HG03575 (cell line): ENCODE data around the gene KRT14.
"Not testable (repeated sequence)": the region's sequence is repeated elsewhere in the genome, so short reads cannot be mapped to it uniquely, and the experiment has no call there.

ENCODE experiments used
- ATAC-seq: cut with Tn5 transposase; IDR thresholded peaks from one replicate; pipeline ENCODE4 v1.9.1; 2021; ENCODE audit not compliant: unreplicated experiment, insufficient number of reproducible peaks, low FRiP score; ENCODE audit errors: extremely low read depth

Gene KRT14

DNA sequence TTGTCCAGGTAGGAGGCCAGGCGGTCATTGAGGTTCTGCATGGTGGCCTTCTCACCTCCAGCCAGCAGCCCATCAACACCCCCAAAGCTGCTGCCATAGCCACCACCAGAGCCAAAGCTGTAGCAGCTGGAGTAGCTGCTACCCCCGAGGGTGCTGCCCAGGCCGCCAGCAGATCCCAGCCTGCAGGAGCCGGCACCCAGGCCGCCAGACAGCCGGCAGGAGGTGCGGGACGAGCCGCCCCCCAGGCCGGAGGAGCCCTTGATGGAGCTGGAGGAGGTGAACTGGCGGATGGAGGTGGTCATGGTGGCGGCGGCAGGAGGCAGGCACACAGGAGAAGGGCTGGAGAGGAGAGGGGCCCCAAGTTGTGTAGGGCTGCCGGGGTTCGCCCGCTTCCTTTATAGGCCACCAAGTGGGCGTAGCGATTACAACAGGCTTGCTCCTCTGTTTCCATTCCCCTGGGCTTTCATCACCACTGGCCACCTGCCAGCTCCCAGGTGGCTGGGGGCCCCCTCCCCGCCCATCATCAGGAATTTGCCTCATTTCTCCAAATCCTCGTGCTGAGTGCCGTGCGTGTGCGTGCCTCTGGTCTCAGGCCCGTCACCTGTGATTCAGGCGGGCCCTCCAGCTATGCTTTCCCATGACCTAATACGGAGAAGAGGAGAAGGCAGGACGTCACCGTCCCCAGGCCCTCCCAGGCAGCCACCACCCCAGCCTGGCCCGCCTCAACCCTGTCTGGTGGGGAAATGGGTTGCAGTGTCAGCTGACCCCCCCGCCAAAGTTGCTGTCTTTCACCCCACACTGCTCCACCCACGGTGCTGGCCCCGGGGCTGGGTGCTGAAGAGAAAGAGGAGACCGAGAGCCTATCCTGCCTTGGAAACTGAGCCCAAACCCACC is 37.8 kb upstream of the KRT14 start, which contains the start of gene KRT17:
KRT17 (minus strand) TSS at position 368 of the 894 bp plus-strand sequence; CDS start at position 302, 66 bp downstream.
- ATAC-seq, result no peak

DNA sequence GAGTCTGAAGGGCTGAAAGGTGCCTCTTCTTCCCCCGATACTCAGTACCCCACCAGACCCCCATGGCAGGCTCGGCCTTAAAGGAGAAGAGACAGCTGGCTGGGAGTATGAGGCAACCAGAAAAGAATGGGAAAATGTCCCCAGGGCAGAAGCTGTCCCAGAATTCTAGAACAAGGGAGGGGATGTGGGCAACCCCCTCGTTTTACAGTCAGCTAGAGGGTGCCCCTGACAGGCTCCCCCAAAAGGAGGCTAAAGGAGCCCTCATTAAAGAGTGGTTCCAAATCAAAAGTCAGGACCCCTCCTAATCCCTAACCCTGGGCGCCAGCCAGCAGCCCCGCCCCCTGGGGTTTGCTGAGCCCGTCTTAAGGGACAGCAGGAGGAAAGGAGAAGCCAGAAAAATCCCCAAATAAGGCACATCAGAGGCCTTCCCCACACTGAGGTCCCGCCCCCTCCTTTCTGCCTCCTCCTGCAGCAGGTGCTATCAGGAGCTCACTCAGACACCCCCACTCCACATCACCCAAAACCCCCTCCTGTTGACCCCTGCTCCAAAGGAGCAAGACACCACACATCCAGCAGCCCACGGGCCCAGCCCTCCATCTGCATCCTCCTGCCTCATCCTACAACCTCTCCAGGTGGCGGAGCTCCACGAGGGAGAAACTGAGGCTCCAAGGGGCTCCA is 36.6 kb upstream of the KRT14 start:
- not testable (repeated sequence) for ATAC-seq

DNA sequence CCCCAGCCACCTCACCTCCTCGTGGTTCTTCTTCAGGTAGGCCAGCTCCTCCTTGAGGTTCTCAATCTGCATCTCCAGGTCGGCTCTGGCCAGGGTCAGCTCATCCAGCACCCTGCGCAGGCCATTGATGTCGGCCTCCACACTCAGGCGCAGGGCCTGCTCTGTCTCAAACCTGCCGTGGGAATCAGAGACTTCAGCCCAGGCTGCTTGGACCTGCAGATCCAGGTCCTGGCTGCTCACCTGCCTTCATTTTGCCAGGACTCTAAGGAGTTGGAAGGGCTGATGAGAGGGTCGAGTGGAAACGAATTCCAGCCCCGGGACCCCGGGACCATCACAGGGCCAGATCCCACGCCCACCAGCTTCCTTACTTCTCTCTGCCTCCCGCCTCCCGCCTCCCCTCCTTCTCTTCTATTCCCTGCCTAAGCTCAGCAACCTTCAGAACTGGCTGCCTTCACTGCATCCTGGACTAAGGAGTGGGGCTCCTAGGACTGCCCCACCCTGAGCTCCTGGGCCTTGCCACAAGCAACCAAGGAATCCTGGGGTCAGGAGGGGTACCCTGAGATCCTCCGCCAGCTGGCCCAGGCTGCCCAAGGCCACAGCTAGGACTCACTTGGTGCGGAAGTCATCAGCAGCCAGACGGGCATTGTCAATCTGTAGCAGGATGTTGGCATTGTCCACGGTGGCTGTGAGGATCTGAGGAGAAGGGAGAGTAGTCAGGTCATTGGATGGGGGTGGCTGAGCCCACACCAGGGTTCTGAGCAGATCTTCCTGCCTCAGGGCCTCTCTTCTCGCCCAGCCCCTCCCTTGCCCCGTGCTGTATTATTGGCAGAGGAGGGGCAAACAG is 35.9 kb upstream of the KRT14 start:
- ATAC-seq, result not testable (repeated sequence)

DNA sequence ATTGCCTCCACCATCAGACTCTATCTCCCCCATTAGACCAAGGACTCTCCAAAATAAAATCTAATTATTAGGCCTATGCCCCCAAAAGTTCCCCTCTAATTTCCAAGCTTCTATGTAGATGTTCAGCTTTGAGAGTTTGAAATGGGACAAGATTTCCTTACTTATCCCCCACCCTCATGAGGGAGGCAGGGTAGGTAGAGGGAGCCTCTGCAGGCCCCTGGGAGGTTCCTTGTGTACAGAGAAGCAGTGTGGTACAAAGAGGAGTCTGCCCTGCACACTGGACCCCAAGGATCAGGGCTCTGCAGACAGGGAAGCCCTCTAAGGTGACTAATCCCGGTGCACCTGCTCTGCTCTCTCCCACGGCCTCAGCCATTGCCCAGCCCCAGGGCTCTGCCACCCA is 35.2 kb upstream of the KRT14 start:
- no peak for ATAC-seq

DNA sequence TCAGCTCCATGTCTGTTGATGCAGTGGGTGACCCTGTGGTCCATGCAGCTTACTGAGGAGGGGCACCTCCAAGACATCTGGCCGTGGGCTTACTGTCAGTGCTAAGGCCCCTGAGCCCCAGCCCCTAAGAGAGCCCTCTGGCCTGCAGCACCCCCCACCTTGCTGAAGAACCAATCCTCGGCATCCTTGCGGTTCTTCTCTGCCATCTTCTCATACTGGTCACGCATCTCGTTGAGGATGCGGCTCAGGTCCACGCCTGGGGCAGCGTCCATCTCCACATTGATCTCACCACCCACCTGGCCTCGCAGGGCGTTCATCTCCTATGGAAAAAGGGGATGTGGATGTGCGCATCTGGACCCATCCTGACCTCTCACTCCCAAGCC is 34.7 kb upstream of the KRT14 start:
- not testable (repeated sequence) for ATAC-seq

DNA sequence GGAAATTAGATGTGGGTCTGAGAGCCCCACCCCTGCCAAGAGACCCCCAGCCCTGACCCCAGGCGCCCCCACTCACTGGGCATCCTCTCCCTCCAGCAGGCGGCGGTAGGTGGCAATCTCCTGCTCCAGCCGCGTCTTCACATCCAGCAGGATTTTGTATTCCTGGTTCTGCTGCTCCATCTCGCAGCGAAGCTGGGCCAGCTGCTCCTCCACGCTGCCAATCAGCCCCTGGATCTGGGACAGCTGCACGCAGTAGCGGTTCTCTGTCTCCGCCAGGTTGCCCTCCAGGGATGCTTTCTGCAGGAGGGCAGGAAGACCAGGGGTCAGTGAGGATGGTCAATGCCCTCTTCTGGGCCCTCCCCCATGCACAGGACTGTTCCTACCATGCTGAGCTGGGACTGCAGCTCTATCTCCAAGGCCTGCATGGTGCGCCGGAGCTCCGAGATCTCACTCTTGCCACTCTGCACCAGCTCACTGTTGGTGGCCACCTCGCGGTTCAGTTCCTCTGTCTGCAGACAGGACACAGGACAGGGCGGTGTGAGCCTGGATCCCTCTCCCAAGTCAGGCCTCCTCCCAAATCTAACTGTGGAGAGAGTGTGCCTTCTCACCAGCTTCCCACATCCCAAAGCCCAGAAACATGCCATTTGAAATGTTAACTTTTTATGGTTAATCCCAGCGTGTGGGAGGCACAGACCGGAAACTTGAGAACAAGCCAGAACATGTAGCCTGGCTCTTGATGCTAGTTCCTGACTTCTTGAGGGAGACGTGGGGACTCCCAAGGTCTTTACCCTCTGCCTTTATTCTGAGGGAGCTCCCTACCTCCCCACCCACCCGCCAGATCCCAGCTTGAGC is 34.1 kb upstream of the KRT14 start:
- ATAC-seq, result no peak

DNA sequence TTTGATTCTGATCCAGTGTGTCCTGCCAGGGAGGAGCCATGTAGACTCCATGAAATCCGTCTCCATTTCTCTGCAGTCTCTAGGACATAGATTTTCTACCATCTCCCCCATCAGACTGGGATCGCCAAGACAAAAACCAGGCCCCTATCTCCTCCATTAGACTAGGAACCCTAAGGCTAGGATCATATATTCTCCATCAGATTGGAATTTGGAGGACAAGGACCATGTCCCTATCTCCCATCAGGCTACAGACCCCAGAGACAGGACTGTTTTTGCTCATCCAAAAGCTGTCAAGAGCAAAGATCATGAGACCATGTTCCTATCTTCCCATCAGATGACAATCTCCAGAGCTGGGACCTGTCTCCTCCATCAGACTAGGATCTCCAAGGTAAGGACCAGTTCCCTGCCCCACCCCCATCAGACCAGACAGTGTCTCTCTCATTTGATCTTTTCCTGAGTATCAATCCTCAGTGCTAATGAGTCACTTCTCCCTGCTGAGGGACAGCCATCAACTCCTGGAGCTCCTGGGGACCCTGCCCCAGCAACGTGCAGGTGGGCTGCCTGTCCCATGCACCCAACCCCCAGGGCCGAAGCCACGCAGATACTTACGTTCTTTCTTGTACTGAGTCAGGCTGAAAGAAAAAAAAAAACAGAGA is 33.4 kb upstream of the KRT14 start:
- ATAC-seq, result not testable (repeated sequence)

DNA sequence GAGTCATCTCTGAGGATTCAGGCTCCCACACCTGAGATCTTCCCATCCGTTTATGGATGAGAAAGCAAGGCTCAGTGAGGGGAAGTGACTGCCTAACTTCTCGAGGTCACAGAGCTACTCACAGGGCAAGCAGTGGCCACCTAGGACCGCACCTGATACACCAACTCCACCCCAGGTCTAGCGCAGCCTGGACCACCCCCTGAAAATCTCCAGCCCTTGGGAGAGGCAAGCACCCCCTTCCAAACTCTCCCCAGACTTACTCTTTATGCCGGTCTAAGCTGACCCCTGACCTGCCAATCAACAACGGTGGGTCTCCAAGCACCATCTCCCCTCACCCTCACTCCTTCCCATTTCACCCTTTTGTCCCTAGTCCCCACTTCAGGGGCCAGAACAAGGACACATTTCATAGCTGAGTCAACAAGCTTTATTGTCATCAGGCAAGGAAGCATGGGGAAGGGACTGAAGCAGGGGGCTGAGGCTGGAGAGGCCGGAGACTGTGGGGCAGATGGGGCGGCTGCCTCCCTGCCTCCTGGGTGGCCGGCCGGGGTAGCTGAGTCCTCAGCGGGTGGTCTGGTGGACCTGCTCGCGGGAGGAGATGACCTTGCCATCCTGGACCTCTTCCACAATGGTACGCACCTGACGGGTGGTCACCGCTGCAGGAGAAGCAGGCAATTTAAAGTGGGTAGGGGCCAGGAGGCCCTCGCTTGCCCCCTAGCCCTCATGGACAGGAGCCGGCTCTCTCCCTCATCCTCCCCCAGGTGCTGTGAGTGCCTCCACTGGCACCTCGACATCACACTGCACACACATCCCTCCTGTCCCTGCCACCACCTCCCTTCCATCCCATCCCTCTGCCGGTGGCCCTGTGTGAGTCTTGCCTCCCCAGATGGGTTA is 32.6 kb upstream of the KRT14 start:
- no peak for ATAC-seq

DNA sequence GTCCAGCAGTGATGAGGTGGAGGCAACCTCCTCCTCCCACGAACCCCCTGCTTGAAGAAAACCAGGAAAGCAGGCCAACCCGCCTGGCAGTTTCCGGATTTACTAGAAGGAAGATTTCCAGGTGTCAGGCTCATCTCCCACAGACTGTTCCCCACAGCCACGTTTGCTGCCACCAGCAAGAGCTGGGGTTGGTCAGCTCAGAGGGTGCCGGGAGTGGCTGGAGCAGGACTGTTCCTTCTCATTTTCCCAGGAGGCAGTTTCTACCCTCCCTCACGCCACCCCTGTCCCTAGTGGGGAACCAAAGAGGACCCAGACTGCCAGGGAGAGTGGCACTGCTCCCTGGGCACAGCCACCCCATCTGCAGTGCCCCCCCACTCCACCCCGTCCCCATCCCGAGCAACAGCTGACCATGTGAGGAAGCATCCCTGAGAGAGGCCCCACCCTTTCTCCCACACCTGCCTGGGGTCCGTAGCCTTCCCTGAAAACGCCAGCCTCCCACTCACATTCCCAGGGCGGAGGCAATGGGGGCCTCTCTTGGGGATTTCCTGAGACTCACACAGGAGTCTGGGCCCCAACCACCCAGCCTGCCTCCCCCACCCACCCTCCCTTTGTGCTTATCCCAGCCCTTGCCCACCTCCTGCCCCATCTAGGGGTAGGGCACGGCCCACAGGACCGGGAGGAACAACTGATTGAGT is 31.8 kb upstream of the KRT14 start:
- ATAC-seq, result no peak

DNA sequence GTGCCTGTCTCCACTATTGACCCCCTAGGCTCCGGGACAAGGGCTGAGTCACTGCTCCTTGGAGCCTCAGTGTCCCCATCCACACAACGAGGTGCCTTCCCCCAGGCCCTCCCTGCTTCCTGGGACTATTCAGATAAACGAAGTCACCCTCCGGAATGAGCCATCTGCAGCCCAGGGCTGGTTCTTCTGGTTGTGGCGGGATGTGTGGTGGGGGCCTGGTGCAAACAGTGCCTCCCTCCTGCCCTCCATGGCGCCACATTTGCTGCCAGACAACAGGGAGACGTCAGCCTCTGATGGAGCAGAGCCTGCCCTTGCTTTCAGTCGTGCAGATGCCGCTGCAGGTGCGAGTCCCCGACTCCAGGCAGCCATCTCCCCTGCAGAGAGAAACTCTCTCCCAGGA is 31.0 kb upstream of the KRT14 start:
- ATAC-seq, result no peak

DNA sequence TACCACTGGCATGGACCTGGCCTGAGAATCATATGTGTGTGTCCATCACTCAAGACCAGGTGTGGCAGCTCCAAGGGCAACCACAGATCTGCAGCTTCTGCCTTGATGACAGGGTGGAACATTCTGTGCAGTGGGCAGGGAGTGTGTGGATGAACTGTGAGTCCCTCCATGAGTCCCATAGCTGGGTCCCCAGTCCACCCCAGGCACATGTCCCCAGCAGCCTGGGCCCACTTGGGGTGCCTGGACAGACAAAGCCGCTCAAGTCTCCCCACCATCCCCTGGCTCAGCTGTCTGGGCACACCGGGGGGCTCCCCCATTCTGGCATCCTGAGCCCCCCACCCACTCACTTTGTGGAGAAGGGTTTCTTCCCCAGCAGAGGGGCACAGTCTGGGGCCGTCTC is 30.4 kb upstream of the KRT14 start:
- ATAC-seq, result no peak

DNA sequence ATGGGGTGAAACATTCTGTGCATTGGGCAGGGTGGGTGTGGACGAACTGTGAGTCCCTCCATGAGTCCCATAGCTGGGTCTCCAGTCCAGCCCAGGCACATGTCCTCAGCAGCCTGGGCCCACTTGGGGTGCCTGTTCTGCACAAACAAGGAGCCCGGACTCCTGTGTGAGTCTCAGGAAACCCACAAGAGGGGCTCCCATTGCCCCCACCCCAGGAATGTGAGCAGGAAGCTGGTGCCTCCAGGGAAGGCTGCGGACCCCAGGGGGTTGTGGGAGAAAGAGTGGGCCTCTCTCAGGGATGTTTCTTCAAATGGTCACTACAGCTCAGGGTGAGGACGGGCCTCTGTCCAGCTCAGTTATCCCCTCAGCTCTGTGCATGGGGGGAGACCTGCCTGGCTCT is 29.8 kb upstream of the KRT14 start:
- not testable (repeated sequence) for ATAC-seq

DNA sequence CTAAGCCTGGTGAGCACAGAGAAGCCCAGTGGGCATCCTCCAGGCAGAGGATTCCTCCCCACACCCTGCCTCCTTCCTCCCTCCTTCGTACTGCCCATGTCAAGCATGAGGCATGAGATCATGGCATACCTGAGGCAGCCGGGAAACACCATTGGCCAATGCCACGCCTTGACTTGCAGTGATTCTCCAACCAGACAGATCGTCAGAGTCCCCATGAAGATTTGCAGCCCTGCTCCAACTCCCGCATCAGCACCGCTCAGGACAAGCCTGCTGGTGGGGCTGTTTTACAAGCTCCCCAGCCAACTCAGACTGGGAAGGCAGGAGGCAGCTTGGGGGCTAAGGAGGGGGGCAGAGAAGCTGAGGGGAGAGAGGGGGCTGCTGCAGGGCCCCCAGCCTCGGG is 28.8 kb upstream of the KRT14 start:
- ATAC-seq, result no peak

DNA sequence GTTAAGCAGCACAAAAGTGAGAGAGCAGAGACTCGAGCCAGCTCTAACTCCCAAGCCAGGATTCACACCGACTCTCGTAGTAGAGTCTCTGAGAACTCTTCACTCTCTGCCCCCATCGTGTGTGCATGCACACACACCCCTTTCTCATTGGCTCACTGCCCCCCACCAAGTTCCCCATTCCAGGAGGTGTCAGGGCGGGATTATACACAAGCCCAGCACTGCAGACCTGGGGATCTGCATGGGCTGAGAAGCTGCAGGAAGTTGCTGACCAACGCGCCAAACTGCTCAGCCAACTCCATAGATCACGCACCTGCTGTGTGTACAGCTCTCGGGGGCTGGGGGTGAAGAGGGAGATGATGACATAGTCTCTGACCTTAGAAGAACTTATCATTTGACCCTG is 28.1 kb upstream of the KRT14 start:
- ATAC-seq, result not testable (repeated sequence)

DNA sequence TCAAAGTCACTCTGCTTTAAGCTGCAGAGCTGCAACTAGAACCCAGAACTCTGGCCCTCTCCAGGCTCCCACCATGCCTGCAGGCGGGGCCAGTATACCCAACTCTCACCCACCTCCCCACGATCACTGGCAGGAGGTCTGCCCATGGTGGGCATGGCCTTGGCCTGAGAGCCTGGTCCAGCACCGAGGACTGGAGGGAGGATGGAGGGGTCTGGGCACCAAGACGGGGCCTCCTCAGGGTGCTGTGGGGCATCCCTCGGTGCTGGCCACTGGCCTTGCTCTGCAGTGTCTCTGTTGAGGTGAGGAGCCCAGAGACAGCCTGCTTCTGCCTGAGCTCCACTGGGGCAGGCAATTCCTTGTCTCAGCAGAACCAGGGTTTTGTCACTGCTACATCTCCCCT is 27.4 kb upstream of the KRT14 start:
- ATAC-seq, result no peak

DNA sequence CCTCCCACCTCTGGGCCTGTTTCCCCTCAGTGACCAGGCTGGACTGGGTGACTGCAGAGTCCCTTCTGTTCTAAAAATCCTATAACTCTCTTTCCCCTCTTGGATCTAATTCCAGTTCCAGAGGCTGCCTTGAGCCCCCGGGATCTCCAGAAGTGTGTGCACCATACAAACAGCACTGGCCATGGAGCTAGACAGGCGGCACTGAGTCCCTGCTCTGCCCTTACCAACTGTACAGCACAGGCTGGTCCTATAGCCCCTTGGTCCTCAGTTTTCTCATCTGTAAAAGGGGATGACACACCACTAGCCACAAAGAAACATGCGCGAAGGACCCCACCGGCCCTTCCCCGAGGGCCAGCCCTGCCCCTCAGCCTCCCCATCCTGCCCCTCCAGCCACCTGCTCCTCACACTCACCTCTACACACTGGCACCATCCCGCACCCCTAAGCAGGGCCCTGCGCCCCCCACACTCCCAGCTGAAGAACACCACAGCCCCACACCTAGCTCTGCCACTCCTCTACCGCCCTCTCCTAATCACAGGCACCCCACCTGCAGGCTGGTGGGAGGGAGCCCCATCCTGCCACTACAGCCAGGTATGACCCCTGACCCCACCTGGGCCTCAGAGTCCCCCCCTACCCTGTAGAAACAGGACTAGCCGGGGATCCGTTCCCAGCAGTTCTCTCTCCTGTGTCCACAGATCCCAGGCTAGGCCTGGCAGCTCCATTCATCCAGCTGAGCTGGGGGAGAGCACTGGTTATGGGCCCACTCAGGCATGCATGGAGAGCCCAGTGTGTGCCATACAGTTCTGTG is 26.8 kb upstream of the KRT14 start:
- ATAC-seq, result no peak
